HG03060 (cell line): Measurements from ENCODE around the gene WDR82.
A peak's percentile ranks its signal among the peaks of the same experiment; 100 is the strongest.

Source experiments
- ATAC-seq: cut with Tn5 transposase; IDR thresholded peaks from one replicate; pipeline ENCODE4 v1.9.1; 2021; ENCODE audit warnings: low read depth, moderate number of reproducible peaks; ENCODE audit not compliant: unreplicated experiment

The WDR82 gene

DNA sequence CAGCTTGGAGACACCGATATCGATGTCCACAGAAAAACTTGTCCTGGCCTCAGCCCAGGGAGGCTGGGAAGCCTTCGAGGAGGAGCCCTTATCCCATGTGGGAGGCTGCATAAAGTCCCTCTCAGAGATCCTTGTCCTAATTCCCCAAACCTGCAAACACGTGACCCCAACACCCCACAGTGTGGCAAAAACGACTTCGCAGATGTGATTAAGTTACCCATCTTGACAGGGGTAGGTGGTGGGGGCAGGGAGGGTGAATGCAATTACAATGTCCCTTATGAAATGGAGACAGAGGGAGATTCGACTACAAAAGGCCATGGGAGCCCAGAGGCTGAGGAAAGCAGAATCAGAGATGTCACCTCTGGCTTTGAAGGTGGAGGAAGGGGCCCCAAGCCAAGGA, 50.7 kb downstream of the WDR82 start:
- ATAC-seq: no peak

GRCh38 chr3:52227117-52227516, 51.3 kb downstream of the WDR82 start:
- no peak for ATAC-seq

GRCh38 chr3:52226229-52226817, 52.1 kb downstream of the WDR82 start:
- ATAC-seq: no peak

- ATAC-seq: peak; percentile 74
Observed at GRCh38 chr3:52225452-52226228, 52.8 kb downstream of the WDR82 start, which contains the start of gene TLR9. TLR9 (minus strand) TSS chr3:52225645; CDS start chr3:52225529, 116 bp downstream.

- no peak for ATAC-seq
Observed at GRCh38 chr3:52223449-52224408, 54.7 kb downstream of the WDR82 start.

DNA sequence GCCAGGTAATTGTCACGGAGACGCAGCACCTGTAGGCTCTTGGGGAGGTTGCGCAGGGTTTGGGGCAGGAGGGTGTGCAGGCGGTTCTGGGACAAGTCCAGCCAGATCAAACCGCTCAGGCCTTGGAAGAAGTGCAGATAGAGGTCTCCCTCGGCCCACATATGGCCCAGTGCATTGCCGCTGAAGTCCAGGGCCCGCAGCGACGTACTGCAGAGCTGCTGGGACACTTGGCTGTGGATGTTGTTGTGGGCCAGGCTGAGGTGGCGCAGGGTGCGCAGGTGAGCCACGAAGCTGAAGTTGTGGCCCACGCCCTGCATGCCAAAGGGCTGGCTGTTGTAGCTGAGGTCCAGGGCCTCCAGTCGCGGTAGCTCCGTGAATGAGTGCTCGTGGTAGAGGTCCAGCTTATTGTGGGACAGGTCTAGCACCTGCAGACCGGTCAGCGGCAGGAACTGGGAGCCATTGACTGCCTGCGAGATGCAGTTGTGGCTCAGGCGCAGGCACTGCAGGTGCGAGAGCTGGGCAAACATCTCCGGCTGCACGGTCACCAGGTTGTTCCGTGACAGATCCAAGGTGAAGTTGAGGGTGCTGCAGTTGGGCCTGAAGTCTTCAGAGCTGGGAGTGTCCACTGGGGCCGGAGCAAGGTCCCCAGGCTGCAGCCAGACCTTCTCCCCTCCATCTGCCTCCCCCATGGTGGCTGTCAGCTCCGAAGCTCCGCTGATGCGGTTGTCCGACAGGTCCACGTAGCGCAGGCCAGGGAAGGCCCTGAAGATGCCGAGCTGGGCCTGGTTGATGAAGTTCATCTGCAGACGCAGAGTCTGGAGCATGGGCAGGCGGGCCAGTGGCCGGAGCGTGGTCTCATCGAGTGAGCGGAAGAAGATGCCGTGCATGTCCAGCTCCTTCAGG, 55.9 kb downstream of the WDR82 start:
- no peak for ATAC-seq

GRCh38 chr3:52221563-52222318, 56.7 kb downstream of the WDR82 start:
- no peak for ATAC-seq

DNA sequence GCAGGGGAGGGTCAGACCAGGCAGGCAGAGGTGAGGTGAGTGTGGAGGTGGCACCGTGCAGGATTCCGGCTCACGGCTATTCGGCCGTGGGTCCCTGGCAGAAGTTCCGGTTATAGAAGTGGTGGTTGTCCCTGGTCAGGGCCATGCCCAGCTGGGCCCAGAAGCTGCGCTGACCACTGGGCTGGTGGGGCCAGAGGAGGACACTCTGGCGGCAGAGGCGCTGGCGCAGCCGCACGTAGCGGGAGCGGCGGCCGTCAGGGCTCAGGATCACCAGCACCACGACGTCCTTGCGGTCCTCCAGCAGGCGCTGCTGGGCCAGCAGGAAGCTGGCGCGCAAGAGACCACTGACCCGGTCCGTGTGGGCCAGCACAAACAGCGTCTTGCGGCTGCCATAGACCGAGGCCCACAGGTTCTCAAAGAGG, 57.3 kb downstream of the WDR82 start:
- ATAC-seq: no peak

DNA sequence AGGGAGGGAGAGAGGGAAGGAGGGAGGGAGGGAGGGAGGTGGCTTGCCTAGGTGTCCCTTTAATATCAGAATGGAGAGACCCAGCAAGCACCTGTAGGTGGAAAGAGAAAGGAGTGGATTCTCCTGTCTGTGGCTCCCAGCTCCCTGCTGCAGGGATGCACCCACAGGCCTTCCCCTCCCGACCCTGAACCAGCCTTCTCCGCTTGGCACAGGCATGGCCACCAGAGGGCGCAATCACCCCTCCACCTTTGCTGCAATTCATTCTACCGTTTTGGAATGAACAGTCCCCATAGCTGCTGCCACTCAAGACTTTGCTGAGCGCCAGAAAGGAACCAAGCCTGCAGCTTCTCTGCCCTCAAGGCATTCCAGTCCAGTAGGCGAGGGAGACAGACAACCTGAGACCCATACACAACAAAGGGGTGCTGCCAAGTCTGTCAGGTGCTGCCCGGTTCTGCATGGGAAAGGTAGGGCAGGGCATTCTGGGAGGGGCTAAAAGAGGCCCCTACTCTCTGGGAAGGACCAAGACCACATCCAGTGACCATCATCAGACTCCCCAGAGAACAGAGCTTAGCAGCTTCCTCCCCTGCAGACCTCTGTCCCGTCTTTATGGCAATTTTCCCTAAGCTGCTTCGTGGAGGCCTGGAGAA, 57.9 kb downstream of the WDR82 start:
- ATAC-seq: no peak

DNA sequence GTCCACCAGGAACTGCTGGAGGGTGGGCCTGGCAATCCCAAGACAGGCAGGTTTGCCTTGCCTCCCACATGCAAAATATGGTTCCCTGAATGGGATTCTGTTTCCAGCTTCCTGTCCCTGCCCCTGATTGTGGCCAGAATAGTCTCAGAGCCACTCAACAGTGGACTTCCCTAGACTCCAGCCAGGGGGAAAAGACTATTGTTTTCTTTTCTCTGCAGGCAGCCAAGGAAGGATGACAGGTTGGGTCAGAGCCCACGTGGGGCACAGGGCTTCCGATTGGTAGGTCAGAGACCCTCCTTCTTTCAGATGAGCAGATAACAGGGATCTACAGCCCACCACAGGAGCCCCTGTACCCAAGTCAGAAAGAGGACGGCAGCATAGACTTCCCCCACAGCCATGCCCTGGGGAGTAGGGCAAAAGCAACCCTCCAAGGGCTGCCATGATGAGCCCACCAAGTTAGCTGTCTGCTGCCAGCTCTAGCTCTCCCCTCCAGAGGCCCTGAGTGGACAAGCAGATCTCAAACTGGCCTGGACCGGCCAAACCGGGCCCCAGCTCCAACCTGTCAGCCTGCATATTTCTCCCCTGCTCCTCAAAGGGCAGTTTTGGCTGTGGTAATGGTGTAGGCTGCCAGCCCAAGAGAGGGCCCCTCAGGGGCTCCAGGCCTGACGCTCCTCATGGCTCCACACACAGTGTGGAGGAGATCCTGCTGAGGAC, 59.4 kb downstream of the WDR82 start:
- no peak for ATAC-seq

- no peak for ATAC-seq
Observed at GRCh38 chr3:52218454-52218853, 60.0 kb downstream of the WDR82 start.

DNA sequence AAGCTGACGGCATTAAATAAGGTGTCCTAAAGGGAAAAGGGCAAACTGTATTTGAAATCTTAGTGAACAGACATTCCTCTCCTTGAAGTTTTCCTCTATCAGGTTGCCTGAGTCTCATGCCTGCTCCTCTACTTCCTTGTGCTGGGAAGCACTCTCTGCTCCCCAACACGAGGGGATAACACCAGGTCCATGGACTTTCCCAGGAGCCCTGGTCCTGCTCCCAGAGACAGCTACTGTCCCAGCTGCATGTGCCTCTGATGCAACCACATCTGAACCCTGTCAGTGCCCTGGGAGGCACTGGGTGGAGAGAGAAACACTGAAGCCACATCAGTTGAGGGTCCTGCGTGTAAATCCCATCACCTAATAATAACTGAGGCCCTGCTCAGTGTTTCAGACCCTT, 60.4 kb downstream of the WDR82 start:
- ATAC-seq: no peak

GRCh38 chr3:52217409-52217805, 61.0 kb downstream of the WDR82 start:
- ATAC-seq: no peak

DNA sequence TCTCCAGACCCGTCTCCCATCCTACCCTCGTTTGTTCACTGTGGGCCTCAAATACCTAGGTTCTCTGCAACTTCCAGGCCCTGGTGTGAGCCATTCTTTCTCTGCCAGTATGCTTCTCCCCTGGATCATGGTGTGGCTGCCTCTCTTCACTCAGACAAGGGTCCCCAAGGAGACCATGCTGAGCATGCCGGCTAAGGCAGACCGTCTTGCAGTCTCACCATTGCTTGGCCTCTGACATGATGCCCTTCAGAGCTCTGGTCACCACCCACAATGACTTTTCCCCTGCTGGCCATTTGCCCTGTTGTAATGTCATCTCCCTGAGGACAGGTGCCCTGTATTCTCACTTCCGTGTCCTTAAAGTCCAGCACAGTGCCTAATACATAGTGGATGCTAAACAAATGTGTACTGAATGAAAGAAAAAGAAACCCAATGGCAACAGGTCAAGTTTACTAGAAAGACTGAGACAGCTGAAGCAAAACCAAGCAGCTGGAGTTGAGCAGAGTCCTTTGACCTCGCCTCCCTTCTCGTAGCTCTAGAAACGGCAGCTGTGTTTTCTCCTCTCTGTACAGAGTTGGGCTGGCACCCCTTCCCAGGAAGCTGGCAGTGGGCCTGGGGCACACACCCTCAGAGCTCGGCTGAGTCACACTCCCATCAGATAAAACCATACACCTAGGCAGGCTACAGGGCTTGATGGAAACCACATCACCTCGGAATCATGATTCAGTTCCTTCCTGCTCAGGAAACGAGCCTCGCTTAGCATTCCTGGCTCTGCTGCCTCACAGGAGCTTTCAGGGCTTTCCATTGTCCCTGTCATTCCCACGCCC, 61.7 kb downstream of the WDR82 start:
- ATAC-seq: no peak

GRCh38 chr3:52215351-52215750, 63.1 kb downstream of the WDR82 start:
- ATAC-seq: no peak

DNA sequence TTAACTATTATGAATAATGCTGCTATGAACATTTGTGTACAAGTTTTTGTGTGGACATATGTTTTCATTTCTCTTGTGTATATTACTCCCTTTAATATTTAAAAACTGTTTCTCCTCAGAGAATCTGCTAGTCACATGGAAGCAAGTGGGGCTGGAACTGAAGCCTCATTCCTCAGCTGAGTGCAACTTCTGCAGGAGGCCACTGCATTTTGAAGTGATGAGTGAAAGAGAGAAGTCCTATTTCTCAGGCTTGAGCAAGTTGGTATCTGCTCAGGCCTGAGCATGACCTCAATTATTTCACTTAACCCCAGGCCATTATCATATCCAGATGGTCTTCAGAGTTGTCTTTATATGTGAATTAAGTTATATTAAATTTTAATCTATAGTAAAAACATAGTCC, 64.5 kb downstream of the WDR82 start:
- ATAC-seq: no peak

GRCh38 chr3:52213005-52213404, 65.4 kb downstream of the WDR82 start:
- ATAC-seq: no peak
